Stromal cell of bone marrow (primary cell): Measurements from ENCODE around the gene HSPG2.
A peak's percentile ranks its signal among the peaks of the same experiment; 100 is the strongest.

ENCODE experiments used
- DNase-seq: peaks from one replicate; pipeline ENCODE4 v3.0.0-alpha.2; 2012; ENCODE audit warnings: low read depth

The HSPG2 gene

DNA sequence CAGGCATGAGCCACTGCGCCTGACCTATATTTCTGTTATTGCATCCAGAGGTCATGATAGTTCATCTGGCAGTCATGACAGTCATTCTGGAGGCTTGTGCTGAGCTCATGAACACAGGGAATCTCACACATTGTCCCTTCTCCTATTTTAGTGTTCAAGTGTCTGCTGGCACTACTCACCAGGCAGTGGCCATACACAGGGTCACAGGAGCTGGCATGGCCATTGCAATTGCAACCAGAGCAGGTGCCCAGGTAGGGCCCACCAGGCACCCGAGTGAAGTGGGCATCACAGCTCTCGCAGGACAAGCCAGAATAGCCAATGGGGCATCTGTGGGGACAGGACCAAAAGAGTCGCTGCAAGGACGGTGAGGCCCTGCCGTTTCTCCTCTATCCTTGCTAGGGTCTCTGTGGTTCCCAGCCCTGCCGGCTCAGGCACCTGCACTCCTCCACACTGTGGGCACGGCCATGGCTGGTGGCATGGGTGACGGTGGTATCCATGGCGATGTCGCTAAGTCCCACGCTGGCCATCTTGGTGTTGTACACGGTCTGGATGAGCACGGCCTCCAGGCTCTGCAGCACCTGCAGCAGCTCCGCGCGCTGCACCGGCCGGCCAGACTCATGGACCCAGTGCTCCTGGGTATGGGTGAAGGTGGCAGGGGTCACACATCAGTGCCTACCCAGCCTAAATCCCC is 57.0 kb downstream of the HSPG2 start:
- DNase-seq = no peak

- DNase-seq = no peak
These were observed 58.2 kb downstream of the HSPG2 start for GRCh38 chr1:21878840-21879478.

DNA sequence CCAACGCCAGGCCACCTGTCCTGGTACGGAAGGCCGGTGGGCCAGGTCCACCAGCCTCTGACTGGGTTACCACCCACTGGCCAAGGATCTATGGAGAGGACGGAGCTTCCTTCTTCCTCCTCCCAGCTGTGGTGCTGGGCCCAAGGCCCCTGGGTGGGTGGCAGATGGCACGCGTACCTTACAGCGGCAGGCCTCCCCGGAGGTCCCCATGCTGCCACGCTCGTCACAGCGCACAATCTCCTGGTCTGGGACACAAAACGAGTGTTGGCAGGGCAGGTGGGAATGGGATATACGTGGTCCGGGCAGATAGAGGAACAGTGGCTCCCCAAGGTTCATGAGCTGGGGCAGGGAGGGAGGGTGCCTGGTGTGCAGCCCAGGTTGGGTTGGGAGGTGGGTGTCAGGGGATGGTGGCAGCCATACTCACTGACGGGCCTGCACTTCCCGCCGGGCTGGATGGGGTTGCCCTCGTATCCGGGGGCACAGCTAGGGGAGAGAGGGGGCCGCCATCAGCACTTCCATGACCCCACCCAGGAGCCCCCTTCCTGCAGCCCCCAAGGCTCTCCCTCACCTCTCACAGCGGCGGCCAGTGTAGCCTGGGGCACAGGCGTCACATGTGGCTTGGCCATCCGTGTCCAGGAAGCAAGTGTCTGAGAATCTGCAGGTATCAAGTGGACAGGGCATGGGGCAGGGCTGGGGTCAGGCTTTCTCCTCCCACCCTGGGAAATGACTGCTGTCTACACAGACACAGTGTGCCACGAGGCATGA is 58.9 kb downstream of the HSPG2 start:
- no peak for DNase-seq

- DNase-seq = no peak
These were observed 60.8 kb downstream of the HSPG2 start for GRCh38 chr1:21876267-21876666.

DNA sequence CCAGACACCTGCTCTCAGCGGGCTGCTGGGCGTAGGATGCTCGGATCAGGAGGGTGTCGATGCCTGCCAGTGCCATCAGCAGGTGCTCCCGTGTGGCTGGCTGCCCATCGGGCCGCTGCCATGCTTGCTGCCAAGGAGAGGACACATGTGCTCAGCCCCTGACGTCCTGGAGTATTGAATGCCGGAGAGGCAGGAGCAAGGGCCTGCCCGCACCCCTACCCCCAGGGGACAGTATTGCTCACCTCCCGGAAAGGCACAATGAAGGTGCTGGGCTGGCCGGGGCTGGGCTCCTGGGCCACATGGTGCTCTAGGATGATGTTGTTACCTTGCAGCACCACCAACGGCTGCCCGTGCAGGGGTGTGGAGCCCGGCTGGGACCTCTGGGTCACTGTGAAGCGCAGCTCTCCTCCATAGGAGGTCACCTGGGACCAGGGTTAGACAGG is 61.5 kb downstream of the HSPG2 start:
- DNase-seq = no peak

DNA sequence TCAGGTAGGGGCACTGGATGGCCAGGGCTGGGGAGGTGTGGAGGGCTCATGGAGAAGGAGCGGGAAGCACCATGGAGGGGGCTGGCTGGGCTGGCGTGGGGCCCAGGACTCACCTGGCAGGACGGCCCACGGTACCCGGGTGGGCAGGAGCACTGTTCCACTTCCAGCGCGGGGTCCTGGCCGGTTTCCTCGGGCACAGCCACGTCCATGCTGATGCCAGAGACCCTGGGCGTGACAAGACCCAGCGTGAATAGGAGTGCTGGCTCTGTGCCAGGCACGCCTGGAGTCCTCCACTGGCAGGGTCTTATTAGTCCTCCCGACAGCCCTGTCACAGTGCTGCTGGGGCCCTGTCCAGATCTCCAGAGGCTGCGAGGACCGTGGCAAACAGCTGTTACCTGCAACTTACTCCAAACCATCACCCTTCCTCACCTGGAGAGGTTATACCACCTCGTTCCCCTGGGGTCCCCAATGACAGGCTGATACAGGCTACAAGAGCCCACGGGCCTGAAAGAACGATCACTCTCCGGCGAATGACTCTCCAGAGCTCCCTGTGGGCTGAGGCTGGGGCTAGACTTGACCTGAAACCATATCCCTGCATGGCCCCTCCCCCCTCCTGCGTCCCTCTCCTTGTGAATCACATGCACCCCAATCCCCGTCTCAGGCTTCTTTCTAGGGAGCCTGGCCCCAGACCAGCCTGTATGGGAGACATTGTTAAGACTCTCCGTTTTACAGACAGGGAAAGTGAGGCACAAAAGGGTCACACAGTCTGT is 62.1 kb downstream of the HSPG2 start:
- no peak for DNase-seq

DNA sequence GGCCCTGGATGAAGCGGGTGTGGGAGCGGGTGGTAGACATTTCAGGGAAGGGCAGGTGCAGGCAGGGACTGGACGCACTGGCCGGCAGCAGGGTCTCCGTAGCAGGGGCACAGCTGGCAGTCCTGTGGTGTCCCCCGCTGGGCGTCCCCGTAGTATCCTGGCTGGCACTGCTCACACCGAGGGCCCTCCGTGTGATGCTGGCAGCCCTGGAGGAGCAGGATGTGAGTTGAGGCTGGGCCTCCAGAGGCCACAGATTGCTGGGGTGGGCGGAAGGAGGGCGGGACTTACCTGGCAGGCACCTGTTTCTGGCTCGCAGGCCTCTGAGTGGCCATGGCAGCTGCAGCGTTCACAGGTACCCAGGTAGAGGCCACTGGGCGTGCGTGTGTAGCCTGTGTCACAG is 62.8 kb downstream of the HSPG2 start:
- DNase-seq = no peak

GRCh38 chr1:21873761-21874160 is 63.3 kb downstream of the HSPG2 start:
- no peak for DNase-seq

GRCh38 chr1:21873174-21873573 is 63.9 kb downstream of the HSPG2 start:
- no peak for DNase-seq

GRCh38 chr1:21872445-21873079 is 64.5 kb downstream of the HSPG2 start:
- no peak for DNase-seq

DNA sequence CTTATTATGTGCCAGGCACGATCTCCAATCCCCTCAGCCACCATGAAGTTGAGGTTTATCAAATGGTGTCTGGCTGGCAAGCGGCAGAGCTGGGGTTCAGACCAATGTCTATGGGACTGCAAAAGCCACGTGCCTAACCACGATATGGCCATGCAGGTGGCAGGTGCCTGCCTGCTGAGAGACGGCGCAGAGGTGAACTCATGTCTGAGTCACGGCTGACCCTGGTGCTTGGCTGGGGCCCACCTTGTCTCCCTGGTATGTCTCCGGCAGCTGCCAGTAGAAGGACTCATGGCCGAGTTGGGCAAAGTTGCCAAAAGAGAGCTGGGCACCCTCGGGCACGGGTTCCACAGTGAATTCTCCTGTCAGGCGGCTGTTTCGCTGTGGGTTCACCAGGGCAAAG is 65.2 kb downstream of the HSPG2 start:
- DNase-seq = no peak

DNA sequence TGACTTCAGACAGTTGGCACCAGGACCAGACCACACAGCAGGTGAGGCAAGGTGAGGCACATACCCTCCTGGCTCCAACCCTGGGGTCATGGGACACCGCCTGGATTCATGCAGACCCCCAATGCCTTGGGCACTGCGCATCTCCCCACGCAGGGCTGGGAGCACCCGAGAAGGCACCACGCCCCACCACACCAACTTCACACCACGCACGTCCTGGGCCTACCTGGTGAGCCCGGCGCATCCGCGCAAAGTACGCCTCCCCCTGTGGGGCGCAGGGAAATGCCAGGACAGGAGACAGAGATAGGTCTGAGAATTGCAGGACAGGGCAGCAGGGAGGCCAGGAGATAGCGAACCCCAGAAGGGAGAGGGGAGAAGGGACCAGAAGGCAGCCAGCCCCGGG is 66.5 kb downstream of the HSPG2 start:
- DNase-seq = no peak

DNA sequence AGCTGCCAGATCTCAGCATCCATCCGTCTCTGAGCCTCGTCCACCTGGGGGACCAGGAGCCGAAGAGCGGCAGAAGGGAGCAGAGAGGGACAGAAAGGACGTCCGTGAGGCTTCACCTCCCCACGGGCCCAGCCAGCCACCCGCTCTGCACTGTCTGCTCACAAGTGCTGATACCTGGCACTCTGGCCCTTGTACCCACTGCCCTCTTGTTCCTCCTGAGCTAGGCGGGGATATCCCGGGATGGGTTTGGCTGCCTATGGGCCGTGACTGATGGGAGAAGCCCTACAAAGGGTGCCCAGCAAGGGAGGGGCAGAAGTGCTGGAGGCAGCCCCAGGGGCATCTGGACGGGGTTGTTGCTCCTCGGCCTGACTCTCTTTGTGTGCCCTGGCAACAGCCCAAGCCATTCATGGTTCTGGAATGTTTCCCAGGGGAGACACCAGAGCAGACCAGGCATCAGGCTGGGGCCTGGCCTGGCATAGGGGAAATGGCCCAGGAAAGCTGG is 67.4 kb downstream of the HSPG2 start:
- peak; percentile 73 for DNase-seq

- DNase-seq = no peak
These were observed 68.1 kb downstream of the HSPG2 start for GRCh38 chr1:21868941-21869454.

- DNase-seq = no peak
These were observed 68.6 kb downstream of the HSPG2 start for GRCh38 chr1:21868482-21868881.

- DNase-seq = no peak
These were observed 69.6 kb downstream of the HSPG2 start for GRCh38 chr1:21867451-21867996.

GRCh38 chr1:21866707-21867043 is 70.4 kb downstream of the HSPG2 start:
- no peak for DNase-seq

- DNase-seq = no peak
These were observed 71.0 kb downstream of the HSPG2 start for GRCh38 chr1:21865943-21866706.

GRCh38 chr1:21865609-21865942 is 71.5 kb downstream of the HSPG2 start:
- DNase-seq = no peak

- no peak for DNase-seq
These were observed 72.4 kb downstream of the HSPG2 start for GRCh38 chr1:21864730-21865129.

DNA sequence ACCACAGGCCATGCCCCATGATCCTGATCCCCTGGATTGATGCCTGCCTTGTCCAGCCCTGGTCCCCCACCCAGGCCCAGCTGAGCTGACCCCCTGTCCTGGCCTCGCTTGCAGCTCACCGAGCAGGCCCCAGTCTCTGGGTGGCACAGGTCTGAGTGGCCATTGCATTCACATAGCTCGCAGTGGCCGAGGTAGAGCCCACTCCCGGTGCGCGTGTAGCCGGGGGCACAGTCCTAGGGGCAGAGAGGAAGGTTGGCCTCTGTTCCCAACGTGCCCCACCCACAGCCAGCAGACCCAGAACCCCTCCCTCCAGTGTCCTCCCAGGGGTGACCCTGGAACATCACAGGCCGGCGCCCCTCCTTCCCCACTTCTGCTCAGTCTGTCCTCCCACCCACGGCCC is 73.1 kb downstream of the HSPG2 start:
- no peak for DNase-seq
